Measurements from ENCODE around the gene KCNQ1OT1. TPM values are rescaled to one million over a fixed set of nuclear protein-coding genes. Genes with fewer than 3 reads are reported as not detected.

Gene KCNQ1OT1
- total RNA-seq, 1 experiment from 2014 or later: 1.2 TPM

DNA sequence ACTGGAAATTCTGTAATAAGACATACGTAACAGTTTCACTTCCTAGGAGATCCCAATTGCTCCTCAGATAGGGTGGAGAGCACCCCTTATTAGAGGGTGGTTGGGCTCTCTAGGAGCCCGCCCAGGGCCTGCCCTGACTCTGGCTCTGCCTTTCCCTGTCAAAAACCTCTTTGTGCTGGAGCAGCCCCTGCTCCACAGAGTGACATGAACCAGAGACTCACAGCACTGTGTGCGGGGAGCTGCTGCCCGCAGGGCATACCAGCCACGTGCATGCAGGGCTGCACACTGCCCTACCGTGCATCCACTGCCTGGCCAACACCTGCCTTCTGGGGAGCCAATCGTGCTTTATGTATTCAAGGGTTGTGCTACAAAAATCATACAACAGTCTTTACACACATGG, 24.3 kb downstream of the KCNQ1OT1 start:
- no peak overlapping the region for H3K18ac ChIP-seq (ENCODE audit: insufficient read length, low read depth, low read length)
- no peak overlapping the region; the same call in 1 of the 2 replicates for H3K14ac ChIP-seq (ENCODE audit: insufficient read depth, low read length)
- Mint-ChIP-seq H3K4me1 (peaks cover 16 to 26% of the 10 kb centered on the region in 2 experiments), H3K9me3 (no peaks in the 10 kb centered on the region; a peak in 1 of 5 replicates), H3K27ac (no peak overlapping the region), H3K4me3 (no peak overlapping the region), H3K36me3 (ENCODE audit: insufficient read depth in 1 of 3, low read depth in 3 of 3) (peaks cover 0 to 2% (median 1%) of the 10 kb centered on the region in 3 experiments; a peak in 1 of 7 replicates), H3K27me3 (ENCODE audit: low read depth) (peaks cover 13% of the 10 kb centered on the region)
- H2AK5ac ChIP-seq (ENCODE audit: insufficient read length, low read length): no peak overlapping the region
- H3K4me1 ChIP-seq (ENCODE audit: insufficient read depth, low read length): no peaks in the 10 kb centered on the region; the same call in 1 of the 2 replicates
- no peak overlapping the region for H4K8ac ChIP-seq (replicated peaks; ENCODE audit: insufficient read length, low read depth, low read length)
- H3K23ac ChIP-seq (ENCODE audit: insufficient read length, low read depth, low read length): no peak overlapping the region
- no peak overlapping the region for H3K4me2 ChIP-seq (ENCODE audit: insufficient read depth, insufficient read length, low read length)
- no peak overlapping the region for H2BK15ac ChIP-seq (ENCODE audit: low read depth, low read length)
- no peak overlapping the region for H2AFZ ChIP-seq (ENCODE audit: low read length)
- H2BK5ac ChIP-seq (ENCODE audit: insufficient read length, low read length): no peak overlapping the region
- no peaks in the 10 kb centered on the region for H3K79me1 ChIP-seq (ENCODE audit: insufficient read depth, low read depth, low read length, poor library complexity, severe bottlenecking)
- H3K27ac ChIP-seq (ENCODE audit: insufficient read length, low read depth, low read length): no peak overlapping the region
- no peaks in the 10 kb centered on the region for H3K27me3 ChIP-seq (ENCODE audit: insufficient read depth, low read length)
- no peak overlapping the region for H3T11ph ChIP-seq (ENCODE audit: low read length)
- H2BK20ac ChIP-seq (ENCODE audit: low read depth, low read length, poor library complexity, severe bottlenecking): no peak overlapping the region
- H4K91ac ChIP-seq (ENCODE audit: insufficient read length, low read depth, low read length): no peak overlapping the region
- WGBS (ENCODE audit: extremely low coverage, insufficient read length, low lambda C conversion rate): no CpG with 5 or more reads among the region's 7 CpGs
- H3K9me3 ChIP-seq (ENCODE audit: control insufficient read depth, low read depth, low read length): no peaks in the 10 kb centered on the region
- H3K23me2 ChIP-seq (ENCODE audit: insufficient read length, low read depth, low read length, poor library complexity, severe bottlenecking): no peaks in the 10 kb centered on the region
- H3K4ac ChIP-seq (ENCODE audit: low read depth, low read length): no peak overlapping the region
- H2BK120ac ChIP-seq (ENCODE audit: low read depth, low read length, poor library complexity, severe bottlenecking): no peak overlapping the region
- no peak overlapping the region for H3K9ac ChIP-seq (ENCODE audit: extremely low read depth, insufficient read length, low read length)
- H3K56ac ChIP-seq (ENCODE audit: insufficient read length, low read depth, low read length): no peak overlapping the region
- DNase-seq: peak; percentile 12
- no peak overlapping the region for H2BK12ac ChIP-seq (ENCODE audit: insufficient read length, low read depth, low read length)
- H4K5ac ChIP-seq (ENCODE audit: insufficient read length, low read depth, low read length): no peak overlapping the region
- H4K20me1 ChIP-seq (ENCODE audit: control insufficient read depth, insufficient read depth, insufficient read length): peaks cover 3% of the 10 kb centered on the region
- H3K79me2 ChIP-seq (ENCODE audit: insufficient read depth, low read length): no peaks in the 10 kb centered on the region; the same call in 1 of the 2 replicates
- TF ChIP-seq, protein P1, sequence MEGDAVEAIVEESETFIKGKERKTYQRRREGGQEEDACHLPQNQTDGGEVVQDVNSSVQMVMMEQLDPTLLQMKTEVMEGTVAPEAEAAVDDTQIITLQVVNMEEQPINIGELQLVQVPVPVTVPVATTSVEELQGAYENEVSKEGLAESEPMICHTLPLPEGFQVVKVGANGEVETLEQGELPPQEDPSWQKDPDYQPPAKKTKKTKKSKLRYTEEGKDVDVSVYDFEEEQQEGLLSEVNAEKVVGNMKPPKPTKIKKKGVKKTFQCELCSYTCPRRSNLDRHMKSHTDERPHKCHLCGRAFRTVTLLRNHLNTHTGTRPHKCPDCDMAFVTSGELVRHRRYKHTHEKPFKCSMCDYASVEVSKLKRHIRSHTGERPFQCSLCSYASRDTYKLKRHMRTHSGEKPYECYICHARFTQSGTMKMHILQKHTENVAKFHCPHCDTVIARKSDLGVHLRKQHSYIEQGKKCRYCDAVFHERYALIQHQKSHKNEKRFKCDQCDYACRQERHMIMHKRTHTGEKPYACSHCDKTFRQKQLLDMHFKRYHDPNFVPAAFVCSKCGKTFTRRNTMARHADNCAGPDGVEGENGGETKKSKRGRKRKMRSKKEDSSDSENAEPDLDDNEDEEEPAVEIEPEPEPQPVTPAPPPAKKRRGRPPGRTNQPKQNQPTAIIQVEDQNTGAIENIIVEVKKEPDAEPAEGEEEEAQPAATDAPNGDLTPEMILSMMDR (conservative IDR thresholded peaks at IDR 0.05): no peak
